AG09309 (cell line): ENCODE results near the gene NAA16.
A peak's percentile ranks its signal among the peaks of the same experiment; 100 is the strongest.

Experiments used
- DNase-seq: peaks from one replicate; pipeline ENCODE4 v3.0.0-alpha.2; 2010; ENCODE audit warnings: low read depth
- H3K4me3 ChIP-seq: 2 replicates; pipeline ENCODE4 v1.5.1; 2011; ENCODE audit warnings: mild to moderate bottlenecking, low read depth, low read length, moderate library complexity; ENCODE audit not compliant: control insufficient read depth
- CTCF ChIP-seq: IDR thresholded peaks from 2 replicates; pipeline ENCODE4 v1.5.1; 2011; ENCODE audit warnings: mild to moderate bottlenecking, low read depth, low read length, inconsistent platforms; ENCODE audit not compliant: insufficient read depth, control insufficient read depth; ENCODE audit errors: missing control alignments

The NAA16 gene

GRCh38 chr13:41310963-41311405, at the start of gene NAA16:
Gene NAA16 (plus strand): TSS chr13:41311267. CDS start chr13:41311529, 262 bp downstream.
- TF ChIP-seq CTCF = no peak
- peak; percentile 48 for DNase-seq

GRCh38 chr13:41263261-41263971, 47.7 kb upstream of the NAA16 start, which contains the start of gene MTRF1:
Gene MTRF1 (minus strand): TSS chr13:41263576. CDS start chr13:41260907, 2,669 bp downstream.
- no peak for TF ChIP-seq CTCF
- peak; percentile 25 for DNase-seq
- H3K4me3 ChIP-seq = peak within 1 kb of the TSS; percentile 65

More at GRCh38 chr13:41310963-41311405, at the start of gene NAA16:
- H3K4me3 ChIP-seq = peak within 1 kb of the TSS; percentile 85

- DNase-seq = no peak
- H3K4me3 ChIP-seq = no peak overlapping the region
- TF ChIP-seq CTCF = no peak
Measured at GRCh38 chr13:41267106-41267505, 44.0 kb upstream of the NAA16 start.

GRCh38 chr13:41268764-41269163, 42.3 kb upstream of the NAA16 start:
- no peak for TF ChIP-seq CTCF
- no peak for DNase-seq
- no peak overlapping the region for H3K4me3 ChIP-seq

GRCh38 chr13:41271456-41272285, 39.4 kb upstream of the NAA16 start:
- TF ChIP-seq CTCF = no peak
- no peak for DNase-seq
- no peak overlapping the region for H3K4me3 ChIP-seq

GRCh38 chr13:41273831-41274441, 37.1 kb upstream of the NAA16 start:
- no peak overlapping the region for H3K4me3 ChIP-seq
- no peak for DNase-seq
- TF ChIP-seq CTCF = no peak
